ENCODE data around the gene CACNB4.
"Not testable (repeated sequence)": the region's sequence is repeated elsewhere in the genome, so short reads cannot be mapped to it uniquely, and the experiment has no call there.

The CACNB4 gene

DNA sequence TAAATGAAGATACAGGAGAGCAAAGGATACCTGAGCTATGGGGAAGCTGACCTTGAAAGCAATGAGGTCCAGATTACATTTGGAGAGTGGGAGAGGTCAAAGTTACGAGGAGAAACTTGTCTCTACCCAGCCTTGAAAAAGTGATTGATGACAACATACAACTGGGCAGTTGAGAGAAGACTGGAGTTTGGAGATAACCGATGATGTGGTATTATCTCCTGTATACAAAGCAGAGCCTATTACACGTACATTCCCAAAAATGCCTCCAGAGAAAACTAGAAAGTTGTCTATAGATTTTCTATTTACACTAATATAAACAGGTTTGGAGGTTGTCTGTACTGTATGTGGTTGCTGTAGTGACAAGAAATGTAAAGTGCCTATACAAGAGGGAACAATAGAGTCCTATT is 299.0 kb downstream of the CACNB4 start:
- Histone ChIP-seq H3K9ac (no peak overlapping the region), H3K36me3 (ENCODE audit: control insufficient read depth, insufficient read depth, low read length) (no peaks in the 10 kb centered on the region), H2AFZ (no peak overlapping the region), H3K27me3 (ENCODE audit: control insufficient read depth, insufficient read depth, low read length) (no peaks in the 10 kb centered on the region), H3K27ac (no peak overlapping the region), H3K79me2 (no peaks in the 10 kb centered on the region), H3K4me2 (ENCODE audit: low read length) (no peak overlapping the region), H3K9me3 (ENCODE audit: control insufficient read depth, low read length) (no peaks in the 10 kb centered on the region), H3K4me1 (no peaks in the 10 kb centered on the region), H3K4me3 (ENCODE audit: low read depth, low read length) (no peak overlapping the region)
- TF ChIP-seq, protein P1, sequence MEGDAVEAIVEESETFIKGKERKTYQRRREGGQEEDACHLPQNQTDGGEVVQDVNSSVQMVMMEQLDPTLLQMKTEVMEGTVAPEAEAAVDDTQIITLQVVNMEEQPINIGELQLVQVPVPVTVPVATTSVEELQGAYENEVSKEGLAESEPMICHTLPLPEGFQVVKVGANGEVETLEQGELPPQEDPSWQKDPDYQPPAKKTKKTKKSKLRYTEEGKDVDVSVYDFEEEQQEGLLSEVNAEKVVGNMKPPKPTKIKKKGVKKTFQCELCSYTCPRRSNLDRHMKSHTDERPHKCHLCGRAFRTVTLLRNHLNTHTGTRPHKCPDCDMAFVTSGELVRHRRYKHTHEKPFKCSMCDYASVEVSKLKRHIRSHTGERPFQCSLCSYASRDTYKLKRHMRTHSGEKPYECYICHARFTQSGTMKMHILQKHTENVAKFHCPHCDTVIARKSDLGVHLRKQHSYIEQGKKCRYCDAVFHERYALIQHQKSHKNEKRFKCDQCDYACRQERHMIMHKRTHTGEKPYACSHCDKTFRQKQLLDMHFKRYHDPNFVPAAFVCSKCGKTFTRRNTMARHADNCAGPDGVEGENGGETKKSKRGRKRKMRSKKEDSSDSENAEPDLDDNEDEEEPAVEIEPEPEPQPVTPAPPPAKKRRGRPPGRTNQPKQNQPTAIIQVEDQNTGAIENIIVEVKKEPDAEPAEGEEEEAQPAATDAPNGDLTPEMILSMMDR (IDR thresholded peaks at IDR 0.05): no peak

DNA sequence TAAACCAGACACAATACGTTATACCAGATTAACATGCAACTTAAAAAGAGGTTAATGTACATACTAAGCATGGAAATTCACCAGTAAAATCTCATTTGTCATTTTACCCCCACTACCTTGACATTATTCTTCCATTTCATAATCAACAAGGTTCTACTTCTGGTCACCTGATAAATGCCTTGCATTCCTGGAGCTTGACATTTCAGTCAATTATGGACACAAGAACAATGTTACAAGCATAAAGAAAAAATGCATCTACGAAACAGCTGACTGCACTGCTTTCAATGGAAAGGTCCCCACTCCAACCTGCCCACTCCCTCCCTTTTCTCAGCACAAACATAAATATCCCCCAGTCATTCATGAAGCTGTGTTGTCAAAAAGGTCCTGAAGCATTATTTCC is 302.1 kb downstream of the CACNB4 start:
- H3K79me2 ChIP-seq: no peaks in the 10 kb centered on the region
- H3K4me2 ChIP-seq (ENCODE audit: low read length): no peak overlapping the region
- H3K4me1 ChIP-seq: no peaks in the 10 kb centered on the region
- H3K9me3 ChIP-seq (ENCODE audit: control insufficient read depth, low read length): no peaks in the 10 kb centered on the region
- H2AFZ ChIP-seq: no peak overlapping the region
- H3K36me3 ChIP-seq (ENCODE audit: control insufficient read depth, insufficient read depth, low read length): no peaks in the 10 kb centered on the region
- no peak overlapping the region for H3K9ac ChIP-seq
- TF ChIP-seq, protein P1 (IDR thresholded peaks at IDR 0.05): no peak
- H3K4me3 ChIP-seq (ENCODE audit: low read depth, low read length): no peak overlapping the region
- no peak overlapping the region for H3K27ac ChIP-seq
- H3K27me3 ChIP-seq (ENCODE audit: control insufficient read depth, insufficient read depth, low read length): no peaks in the 10 kb centered on the region

DNA sequence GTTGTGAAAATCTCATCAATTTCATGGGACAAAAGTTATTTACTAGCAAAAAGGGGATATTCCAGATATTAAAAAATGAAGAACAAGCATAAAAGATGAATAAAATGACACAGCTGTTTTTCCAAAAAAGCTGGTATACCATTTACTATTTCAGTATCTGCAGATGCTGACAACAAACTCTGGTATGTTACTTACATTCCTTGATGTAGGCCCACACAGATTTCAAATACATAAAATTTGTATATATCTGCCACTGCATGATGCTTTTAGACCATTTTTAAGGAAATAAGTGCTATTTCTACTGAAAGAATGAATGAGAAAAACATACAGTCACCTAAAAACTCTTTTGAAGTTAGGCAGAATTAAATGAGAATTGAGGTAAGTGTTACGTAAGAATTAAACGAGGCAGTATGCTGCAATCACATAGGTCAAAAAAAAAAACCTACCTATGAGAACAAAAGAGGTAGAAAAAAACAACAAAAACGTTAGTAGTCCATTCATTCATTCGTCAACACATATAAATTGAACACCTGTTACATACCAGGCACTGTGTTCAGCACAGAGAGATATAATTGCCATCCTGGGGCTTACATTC is 303.1 kb downstream of the CACNB4 start:
- H3K4me1 ChIP-seq: no peaks in the 10 kb centered on the region
- TF ChIP-seq, protein P1 (IDR thresholded peaks at IDR 0.05): no peak
- no peaks in the 10 kb centered on the region for H3K36me3 ChIP-seq (ENCODE audit: control insufficient read depth, insufficient read depth, low read length)
- no peaks in the 10 kb centered on the region for H3K9me3 ChIP-seq (ENCODE audit: control insufficient read depth, low read length)
- H3K4me2 ChIP-seq (ENCODE audit: low read length): no peak overlapping the region
- H3K27ac ChIP-seq: no peak overlapping the region
- no peak overlapping the region for H3K9ac ChIP-seq
- H2AFZ ChIP-seq: no peak overlapping the region
- no peaks in the 10 kb centered on the region for H3K79me2 ChIP-seq
- H3K4me3 ChIP-seq (ENCODE audit: low read depth, low read length): no peak overlapping the region
- no peaks in the 10 kb centered on the region for H3K27me3 ChIP-seq (ENCODE audit: control insufficient read depth, insufficient read depth, low read length)

DNA sequence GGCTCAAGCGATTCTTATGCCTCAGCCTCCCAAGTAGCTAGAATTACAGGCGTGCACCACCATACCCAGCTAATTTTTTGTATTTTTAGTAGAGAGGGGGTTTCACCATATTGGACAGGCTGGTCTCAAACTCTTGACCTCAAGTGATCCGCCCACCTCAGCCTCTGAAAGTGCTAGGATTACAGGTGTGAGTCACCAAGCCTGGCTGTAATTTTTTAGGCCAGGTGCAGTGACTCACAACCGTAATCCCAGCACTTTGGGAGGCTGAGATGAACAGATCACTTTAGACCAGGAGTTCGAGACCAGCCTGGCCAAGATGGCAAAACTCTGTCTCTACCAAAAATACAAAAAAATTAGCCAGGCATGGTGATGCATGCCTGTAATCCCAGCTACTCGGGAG is 304.4 kb downstream of the CACNB4 start:
- not testable (repeated sequence) for H3K9ac ChIP-seq; H3K4me1 ChIP-seq; H3K4me3 ChIP-seq (ENCODE audit: low read depth, low read length); H3K9me3 ChIP-seq (ENCODE audit: control insufficient read depth, low read length); H3K79me2 ChIP-seq; H3K4me2 ChIP-seq (ENCODE audit: low read length); H3K36me3 ChIP-seq (ENCODE audit: control insufficient read depth, insufficient read depth, low read length); H2AFZ ChIP-seq; H3K27me3 ChIP-seq (ENCODE audit: control insufficient read depth, insufficient read depth, low read length); H3K27ac ChIP-seq

DNA sequence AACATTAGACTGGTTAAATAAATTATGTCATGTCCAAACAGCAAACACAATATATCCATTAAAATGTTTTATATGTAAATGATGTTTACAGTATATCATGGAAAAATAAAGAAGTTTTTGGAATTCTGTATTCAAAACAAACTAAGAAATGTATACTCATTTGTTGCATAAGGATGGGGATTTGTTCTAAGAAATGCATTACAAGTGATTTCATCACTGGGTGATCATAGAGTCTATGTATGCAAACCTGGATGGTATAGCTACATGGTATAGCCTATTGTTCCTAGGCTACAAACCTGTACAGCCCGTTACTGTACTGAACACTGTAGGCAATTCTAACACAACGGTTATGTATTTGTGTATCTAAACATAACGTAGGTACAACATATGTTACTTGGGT is 305.7 kb downstream of the CACNB4 start:
- no peak overlapping the region for H3K27ac ChIP-seq
- no peaks in the 10 kb centered on the region for H3K9me3 ChIP-seq (ENCODE audit: control insufficient read depth, low read length)
- H3K4me1 ChIP-seq: no peaks in the 10 kb centered on the region
- H2AFZ ChIP-seq: no peak overlapping the region
- TF ChIP-seq, protein P1 (IDR thresholded peaks at IDR 0.05): no peak
- H3K4me2 ChIP-seq (ENCODE audit: low read length): no peak overlapping the region
- H3K4me3 ChIP-seq (ENCODE audit: low read depth, low read length): no peak overlapping the region
- no peaks in the 10 kb centered on the region for H3K36me3 ChIP-seq (ENCODE audit: control insufficient read depth, insufficient read depth, low read length)
- H3K27me3 ChIP-seq (ENCODE audit: control insufficient read depth, insufficient read depth, low read length): no peaks in the 10 kb centered on the region
- H3K79me2 ChIP-seq: no peaks in the 10 kb centered on the region
- no peak overlapping the region for H3K9ac ChIP-seq

Measured in parathyroid adenoma (tissue), 2 donors.